Testis (tissue), 3 donors: Measurements from ENCODE around the gene DDX49. TPM values are rescaled to one million over a fixed set of nuclear protein-coding genes. Genes with fewer than 3 reads are reported as not detected.
"Not testable (repeated sequence)": the region's sequence is repeated elsewhere in the genome, so short reads cannot be mapped to it uniquely, and the experiment has no call there.

ENCODE experiments used
- DNase-seq: peaks from one replicate; pipeline ENCODE4 v3.0.0-alpha.2; 2019
- H3K27ac ChIP-seq, 2 donors: fragments of 200-600 bp; sonication (generic); one replicate each; pipeline ENCODE4 v1.5.1; 2019
- H3K27me3 ChIP-seq: fragments of 200-600 bp; sonication (generic); one replicate; pipeline ENCODE4 v1.5.1; 2019
- H3K36me3 ChIP-seq: fragments of 200-600 bp; sonication (generic); one replicate; pipeline ENCODE4 v1.5.1; 2017; ENCODE audit warnings: low read depth; ENCODE audit errors: missing control alignments
- H3K4me1 ChIP-seq: fragments of 200-600 bp; sonication (generic); one replicate; pipeline ENCODE4 v1.5.1; 2019
- H3K4me3 ChIP-seq, 2 donors: fragments of 200-600 bp; sonication (generic); one replicate each; pipeline ENCODE4 v1.5.1; 2017 to 2019
- H3K9me3 ChIP-seq: fragments of 200-600 bp; sonication (generic); one replicate; pipeline ENCODE4 v1.5.1; 2017
- POLR2A ChIP-seq: fragments of 450-650 bp; IDR thresholded peaks from one replicate; pipeline ENCODE4 v1.6.1; 2017; ENCODE audit warnings: antibody characterized with exemption, mild to moderate bottlenecking, moderate library complexity
- WGBS, 2 donors: methylation state at CpG; one replicate each; pipeline ENCODE4 v1.1.5; 2018; 5-methylcytosine and 5-hydroxymethylcytosine counted together
- intact Hi-C: fragments of 100-400 bp; cut with DNase I; formaldehyde crosslinking; loops from one replicate; pipeline ENCODE4 v1.15.1; 2023; ENCODE audit warnings: low total_unique reads
- polyA plus RNA-seq: library from polyadenylated mRNA; stranded (reverse); fragments of 350-450 nt; fragmentation: Illumina TruSeq; extraction: RNeasy Lipid Tissue Mini Kit (QIAGEN cat#74804); gene quantifications from one replicate; pipeline ENCODE4 v1.2.3, GENCODE V29; 2014; ENCODE audit warnings: low read depth, low replicate concordance; ENCODE audit not compliant: insufficient read depth
- total RNA-seq, 2 donors: library from RNA; depleted of rRNA; stranded (reverse); fragments of >200 nt; gene quantifications; one replicate each; pipeline ENCODE4 v1.2.3, GENCODE V29; 2016
- TF ChIP-seq, protein P1 (sequence below), 3 experiments: fragments of 450-650 bp in 2 of 3; fragments of 200-600 bp in 1 of 3; sonication (generic) in 1 of 3; IDR thresholded peaks; one replicate each; pipeline ENCODE4 v1.5.1; 2016 to 2019; ENCODE audit warnings: antibody characterized with exemption in 3 of 3, mild to moderate bottlenecking in 2 of 3, moderate library complexity in 1 of 3

The DDX49 gene
- total and polyA plus RNA-seq, 3 donors from 2014 or later = 65.6 to 95.6 (median 84.8) TPM

DNA sequence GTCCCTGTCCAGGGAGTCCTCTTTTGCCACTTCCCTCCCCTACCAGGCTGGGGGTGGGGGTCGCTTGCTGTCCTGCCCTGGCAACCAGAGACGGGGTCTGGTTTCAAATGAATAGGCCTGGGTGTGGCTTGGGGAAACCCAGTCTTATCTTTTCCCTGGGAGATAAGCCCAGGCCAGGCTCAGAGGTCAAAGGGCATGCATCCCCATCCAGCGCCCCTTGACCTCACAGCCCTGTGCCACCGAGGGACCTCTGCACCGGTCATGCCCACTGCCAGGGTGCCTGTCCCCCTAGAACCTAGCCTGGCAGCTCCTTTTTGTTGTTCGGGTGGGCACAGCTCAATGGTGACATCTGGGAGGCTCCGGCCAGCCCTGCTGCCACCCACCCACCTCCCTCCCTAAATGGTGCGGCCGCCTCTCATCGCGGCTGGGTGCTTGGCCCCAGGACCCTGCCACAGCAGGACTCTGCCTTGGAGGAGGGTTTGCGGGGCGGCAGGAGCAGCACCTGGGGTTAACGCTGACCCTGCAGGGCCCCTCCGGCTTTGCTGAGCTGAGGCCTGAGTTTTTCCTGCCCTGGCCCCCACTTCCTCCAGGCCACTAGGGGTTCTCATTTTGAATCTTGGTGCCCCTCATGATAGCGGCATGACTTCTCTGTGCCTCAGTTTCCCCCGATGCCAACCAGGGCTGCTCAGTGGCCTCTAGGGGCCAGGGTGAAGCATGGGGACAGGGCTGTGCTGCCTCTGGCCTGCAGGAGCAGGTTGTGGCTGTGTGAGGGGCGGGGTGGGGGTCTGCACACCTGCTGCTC is 20.7 kb upstream of the DDX49 start:
- WGBS, 2 donors = 69 to 76% methylated on average over 16 to 18 of the region's 18 CpGs
- no peak overlapping the region for H3K4me3 ChIP-seq
- no peak for TF ChIP-seq POLR2A
- TF ChIP-seq, protein P1, sequence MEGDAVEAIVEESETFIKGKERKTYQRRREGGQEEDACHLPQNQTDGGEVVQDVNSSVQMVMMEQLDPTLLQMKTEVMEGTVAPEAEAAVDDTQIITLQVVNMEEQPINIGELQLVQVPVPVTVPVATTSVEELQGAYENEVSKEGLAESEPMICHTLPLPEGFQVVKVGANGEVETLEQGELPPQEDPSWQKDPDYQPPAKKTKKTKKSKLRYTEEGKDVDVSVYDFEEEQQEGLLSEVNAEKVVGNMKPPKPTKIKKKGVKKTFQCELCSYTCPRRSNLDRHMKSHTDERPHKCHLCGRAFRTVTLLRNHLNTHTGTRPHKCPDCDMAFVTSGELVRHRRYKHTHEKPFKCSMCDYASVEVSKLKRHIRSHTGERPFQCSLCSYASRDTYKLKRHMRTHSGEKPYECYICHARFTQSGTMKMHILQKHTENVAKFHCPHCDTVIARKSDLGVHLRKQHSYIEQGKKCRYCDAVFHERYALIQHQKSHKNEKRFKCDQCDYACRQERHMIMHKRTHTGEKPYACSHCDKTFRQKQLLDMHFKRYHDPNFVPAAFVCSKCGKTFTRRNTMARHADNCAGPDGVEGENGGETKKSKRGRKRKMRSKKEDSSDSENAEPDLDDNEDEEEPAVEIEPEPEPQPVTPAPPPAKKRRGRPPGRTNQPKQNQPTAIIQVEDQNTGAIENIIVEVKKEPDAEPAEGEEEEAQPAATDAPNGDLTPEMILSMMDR (IDR thresholded peaks at IDR 0.05) = no peak
- no peaks in the 10 kb centered on the region for H3K36me3 ChIP-seq
- H3K27me3 ChIP-seq = no peaks in the 10 kb centered on the region
- H3K4me1 ChIP-seq = peaks cover 21% of the 10 kb centered on the region
- H3K9me3 ChIP-seq = no peaks in the 10 kb centered on the region
- intact Hi-C loops = no loop called here
- DNase-seq = no peak
- H3K27ac ChIP-seq = peak overlapping the region in 1 of 2 donors; percentile 56

DNA sequence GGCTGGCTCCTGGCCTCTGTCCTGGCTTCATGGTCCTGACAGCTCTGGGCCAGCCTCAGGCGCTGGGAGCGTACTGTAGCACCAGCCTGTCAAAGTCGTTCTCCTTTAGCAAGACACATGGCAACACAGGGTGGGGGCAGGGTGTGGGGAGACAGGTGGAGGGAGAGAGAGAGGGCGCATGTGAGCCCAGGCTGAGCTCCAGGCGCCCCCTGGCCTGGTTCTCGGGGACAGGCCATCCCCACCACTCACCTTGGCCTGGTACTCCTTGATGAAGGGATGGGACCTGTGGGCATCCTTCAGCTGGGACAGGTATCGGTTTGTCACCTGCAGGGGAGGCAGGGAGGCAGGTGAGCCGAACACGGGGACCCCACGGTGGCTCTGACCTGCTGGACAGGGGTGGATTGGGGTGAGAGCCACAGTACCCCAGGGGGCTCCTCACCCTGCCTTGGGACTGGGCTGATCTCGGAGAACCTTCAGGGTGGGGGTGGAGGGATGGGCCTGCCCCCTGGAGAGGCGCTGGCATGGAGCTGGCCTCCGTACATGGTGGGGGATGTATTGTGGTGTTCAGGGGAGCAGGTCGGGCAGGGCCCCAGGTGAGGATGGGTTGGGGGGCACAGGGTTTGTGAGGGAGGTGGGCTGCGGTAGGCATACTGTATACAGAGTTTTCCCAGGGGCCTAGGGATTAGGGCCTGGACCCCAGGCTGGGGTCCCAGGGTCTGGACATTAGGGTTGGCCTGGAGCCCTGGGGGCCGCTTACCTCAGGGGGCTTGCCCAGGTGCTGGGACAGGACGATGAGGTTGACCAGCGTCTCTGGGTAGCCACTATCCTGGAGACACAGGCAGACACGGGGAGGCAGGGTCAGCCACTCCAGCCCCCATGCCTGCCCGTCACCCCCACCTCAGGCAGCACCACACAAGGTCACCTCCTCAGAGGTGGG is 19.6 kb upstream of the DDX49 start:
- intact Hi-C loops = no loop called here
- DNase-seq = no peak
- TF ChIP-seq, protein P1 (IDR thresholded peaks at IDR 0.05) = no peak
- no peak for TF ChIP-seq POLR2A
- WGBS, 2 donors = 81 to 85% methylated on average over 7 to 19 of the region's 20 CpGs
- H3K4me3 ChIP-seq = no peak overlapping the region
- H3K4me1 ChIP-seq = peaks cover 13% of the 10 kb centered on the region
- H3K27me3 ChIP-seq = no peaks in the 10 kb centered on the region
- no peaks in the 10 kb centered on the region for H3K36me3 ChIP-seq
- no peak overlapping the region for H3K27ac ChIP-seq
- no peaks in the 10 kb centered on the region for H3K9me3 ChIP-seq

DNA sequence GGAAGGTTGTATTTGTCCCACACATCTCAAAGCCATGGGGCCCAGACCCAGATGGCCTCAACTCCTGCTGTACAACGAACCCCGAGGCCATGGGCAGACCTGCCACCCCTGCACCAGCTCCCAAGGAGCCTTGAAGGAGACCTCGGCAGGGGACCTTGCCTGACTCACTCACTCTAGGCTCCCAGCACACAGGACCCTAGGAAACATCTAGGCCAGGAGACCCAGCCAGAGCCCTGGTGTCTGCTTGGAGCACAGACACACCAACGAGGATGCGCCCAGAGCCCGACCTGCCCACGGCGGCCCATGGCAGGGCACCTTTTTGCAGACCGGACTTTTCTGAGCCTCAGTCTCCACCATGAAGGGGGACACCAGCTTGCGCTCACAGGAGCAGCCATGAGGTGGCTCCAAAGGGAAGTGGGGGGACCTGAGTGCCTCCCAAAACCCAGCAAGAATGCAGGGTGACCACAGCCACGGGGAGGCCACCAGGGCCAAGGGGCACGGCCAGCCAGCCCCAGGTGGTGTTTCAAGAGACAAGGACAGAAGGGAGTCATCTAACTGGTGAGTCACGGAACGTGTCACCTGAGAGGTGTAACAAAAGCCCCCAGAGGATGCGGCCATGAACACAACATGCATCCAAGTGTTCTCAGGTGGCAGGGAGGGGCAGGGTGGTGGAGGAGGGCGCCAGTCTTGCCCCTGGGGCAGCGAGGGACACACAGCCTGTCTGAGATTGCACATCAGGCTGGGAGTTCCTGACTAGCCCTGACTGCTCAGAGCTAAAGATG is 18.6 kb upstream of the DDX49 start:
- H3K4me1 ChIP-seq = peaks cover 13% of the 10 kb centered on the region
- no peak overlapping the region for H3K27ac ChIP-seq
- no peak for TF ChIP-seq POLR2A
- TF ChIP-seq, protein P1 (IDR thresholded peaks at IDR 0.05) = no peak
- H3K27me3 ChIP-seq = no peaks in the 10 kb centered on the region
- no peak for DNase-seq
- H3K36me3 ChIP-seq = no peaks in the 10 kb centered on the region
- intact Hi-C loops = no loop called here
- WGBS, 2 donors = 91 to 93% methylated on average over 9 to 16 of the region's 17 CpGs
- H3K4me3 ChIP-seq = no peak overlapping the region
- no peaks in the 10 kb centered on the region for H3K9me3 ChIP-seq

DNA sequence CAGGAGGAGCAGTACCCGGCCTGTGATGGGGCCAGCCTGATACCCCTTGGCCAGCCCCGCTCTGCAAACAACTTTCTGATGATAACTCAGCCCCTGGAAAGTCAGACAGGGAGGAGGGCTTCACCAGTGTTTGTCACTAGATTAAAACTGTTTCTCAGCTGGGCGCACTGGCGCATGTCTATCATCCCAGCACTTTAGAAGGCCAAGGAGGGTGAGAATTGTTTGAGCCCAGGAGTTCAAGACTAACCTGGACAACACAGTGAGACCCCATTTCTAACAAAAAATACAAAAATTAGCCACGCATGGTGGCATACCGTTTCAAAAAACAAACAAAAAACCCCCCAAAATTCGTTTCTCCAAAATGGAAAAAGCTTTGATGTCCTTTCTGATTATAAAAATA is 18.0 kb upstream of the DDX49 start:
- peaks cover 10% of the 10 kb centered on the region for H3K4me1 ChIP-seq
- DNase-seq = no peak
- 89 to 95% methylated on average over 7 of the region's 7 CpGs for WGBS, 2 donors
- intact Hi-C loops = no loop called here
- H3K27ac ChIP-seq = no peak overlapping the region
- no peaks in the 10 kb centered on the region for H3K27me3 ChIP-seq
- H3K9me3 ChIP-seq = no peaks in the 10 kb centered on the region
- TF ChIP-seq, protein P1 (IDR thresholded peaks at IDR 0.05) = no peak
- TF ChIP-seq POLR2A = no peak
- no peak overlapping the region for H3K4me3 ChIP-seq
- no peaks in the 10 kb centered on the region for H3K36me3 ChIP-seq

DNA sequence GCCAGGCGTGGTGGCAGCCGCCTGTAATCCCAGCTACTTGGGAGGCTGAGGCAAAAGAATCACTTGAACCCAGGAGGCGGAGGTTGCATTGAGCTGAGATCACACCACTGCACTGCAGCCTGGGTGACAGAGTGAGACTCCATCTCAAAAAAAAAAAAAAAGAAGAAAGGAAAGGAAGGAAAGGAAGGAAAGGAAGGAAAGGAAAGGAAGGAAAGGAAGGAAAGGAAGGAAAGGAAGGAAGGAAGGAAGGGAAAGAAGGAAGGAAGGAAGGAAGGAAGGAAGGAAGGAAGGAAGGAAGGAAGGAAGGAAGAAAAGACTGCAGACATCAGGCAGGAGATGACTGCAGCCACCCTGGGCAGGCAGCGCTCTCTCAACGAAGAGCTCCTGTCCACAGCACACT is 17.0 kb upstream of the DDX49 start:
- H3K27me3 ChIP-seq, H3K36me3 ChIP-seq, H3K9me3 ChIP-seq, H3K27ac ChIP-seq, H3K4me3 ChIP-seq, intact Hi-C loops, DNase-seq: not testable (repeated sequence)
- 86 to 87% methylated on average over 5 of the region's 5 CpGs for WGBS, 2 donors
- H3K4me1 ChIP-seq = peaks cover 12% of the 10 kb centered on the region
